ENCODE results near the gene AK3. TPM values are rescaled to one million over a fixed set of nuclear protein-coding genes. Genes with fewer than 3 reads are reported as not detected.
A peak's percentile ranks its signal among the peaks of the same experiment; 100 is the strongest.

Gene AK3
- total and polyA plus RNA-seq, 2 of the 8 experiments (the other 6 are each of a cell fraction or from before 2014, with no cell fraction given) = 8.9 to 30.0 TPM

GRCh38 chr9:4743131-4743875, 2.3 kb upstream of the AK3 start:
- H4K5ac ChIP-seq (ENCODE audit: insufficient read length, low read depth, low read length) = no peak overlapping the region
- no peak overlapping the region for H2BK15ac ChIP-seq (ENCODE audit: low read length)
- no peak overlapping the region for H2BK120ac ChIP-seq (replicated peaks; ENCODE audit: low read depth, low read length)
- H3K14ac ChIP-seq (ENCODE audit: insufficient read length) = no peak overlapping the region
- H3K4me3 ChIP-seq (ENCODE audit: extremely low read depth in 1 of 4, insufficient read depth in 2 of 4, low read depth in 3 of 4, low read length in 4 of 4) = no peak overlapping the region
- TF ChIP-seq POLR2AphosphoS5 (IDR thresholded peaks at IDR 0.05; ENCODE audit: low read depth, low read length) (no peak), JUN (IDR thresholded peaks at IDR 0.05; ENCODE audit: low read depth, low read length) (0 out of 2 replicates have a peak, but pooled peaks have one; percentile 36)
- H3K27ac ChIP-seq (ENCODE audit: low read depth, low read length) = no peak overlapping the region
- no peak overlapping the region for H4K91ac ChIP-seq (replicated peaks; ENCODE audit: insufficient read length, low read length)
- peak overlapping the region in 1 of 2 experiments; percentile 69; a peak in 1 of 4 replicates for H3K4me2 ChIP-seq (ENCODE audit: insufficient read depth in 1 of 2, low read depth in 2 of 2, low read length in 2 of 2)
- no peak overlapping the region for H2AFZ ChIP-seq (ENCODE audit: low read length)
- H4K8ac ChIP-seq (ENCODE audit: extremely low read depth, insufficient read depth, low read length) = no peak overlapping the region
- H3K4ac ChIP-seq (replicated peaks; ENCODE audit: insufficient read length, low read depth, low read length) = no peak overlapping the region
- no peak overlapping the region for H3K18ac ChIP-seq (ENCODE audit: extremely low read depth, low read length)
- H3K23ac ChIP-seq (ENCODE audit: insufficient read length) = no peak overlapping the region
- FAIRE-seq (no peak), DNase-seq (ENCODE audit: low read depth in 1 of 2, low spot score in 2 of 2) (no peak)
- no peak overlapping the region for H2AK5ac ChIP-seq (ENCODE audit: low read depth, low read length)
- H3K23me2 ChIP-seq (ENCODE audit: low read depth, low read length) = peaks cover 8% of the 10 kb centered on the region; the same call in 1 of the 2 replicates
- H4K20me1 ChIP-seq (replicated peaks in 1 of 2; ENCODE audit: control insufficient read depth in 1 of 2, insufficient read depth in 2 of 2, low read length in 2 of 2) = peaks cover 0 to 1% of the 10 kb centered on the region in 2 experiments
- peaks cover 0 to 12% of the 10 kb centered on the region in 2 experiments; a peak in 2 of 4 replicates for H3K79me2 ChIP-seq (ENCODE audit: control insufficient read depth in 1 of 2, insufficient read depth in 2 of 2, low read length in 2 of 2)
- peaks cover 0 to 3% (median 0%) of the 10 kb centered on the region in 4 experiments; a peak in 4 of 7 replicates for H3K4me1 ChIP-seq (replicated peaks in 1 of 4; ENCODE audit: control insufficient read depth in 3 of 4, insufficient read depth in 4 of 4, low read length in 3 of 4)
- H3K36me3 ChIP-seq (ENCODE audit: control insufficient read depth in 2 of 4, insufficient read depth in 4 of 4, low read length in 3 of 4) = no peaks in the 10 kb centered on the region
- no peak overlapping the region for H3K56ac ChIP-seq (replicated peaks; ENCODE audit: insufficient read length, low read depth, low read length)
- no peaks in the 10 kb centered on the region; the same call in 1 of the 2 replicates for H3K79me1 ChIP-seq (ENCODE audit: low read depth, low read length)
- H2BK5ac ChIP-seq (ENCODE audit: low read depth, low read length) = no peak overlapping the region
- CTCF ChIA-PET (ENCODE audit: partially characterized antibody) = interaction anchor here (1.1 to 2.0 kb wide), 4 partner anchors 10 to 239 kb away, joined by 3 to 13 read pairs (median 5); no protein-coding TSS in a partner anchor
- no peak overlapping the region for H3K9ac ChIP-seq (replicated peaks in 1 of 4; ENCODE audit: extremely low read depth in 1 of 4, low read depth in 3 of 4, low read length in 3 of 4)
- no peak overlapping the region for H2BK12ac ChIP-seq (ENCODE audit: low read depth, low read length)
- H3K9me3 ChIP-seq (ENCODE audit: insufficient read depth in 2 of 2, low read depth in 1 of 2, low read length in 1 of 2) = no peaks in the 10 kb centered on the region
- no peaks in the 10 kb centered on the region for H3K27me3 ChIP-seq (replicated peaks in 1 of 4; ENCODE audit: control insufficient read depth in 3 of 4, extremely low read depth in 1 of 4, insufficient read depth in 3 of 4, low read length in 3 of 4)
- POLR2A ChIA-PET (ENCODE audit: partially characterized antibody) = interaction anchor here (1.5 kb wide), 1 partner anchor 8 kb away, joined by 3 read pairs; no protein-coding TSS in a partner anchor
- H2BK20ac ChIP-seq (ENCODE audit: low read length) = no peak overlapping the region
- 59% methylated on average over 5 of the region's 5 CpGs; no CpG with 5 or more reads in 1 of the 2 experiments for WGBS, 2 experiments (ENCODE audit: extremely low coverage in 1 of 2, insufficient coverage in 1 of 2, insufficient read length in 1 of 2, insufficient replicate concordance in 2 of 2, low coverage in 1 of 2, low lambda C conversion rate in 2 of 2, missing lambda C conversion rate in 1 of 2)

All from H1 (cell line).